ENCODE measurements around the gene BCL11A.

- TF ChIP-seq, protein P1, sequence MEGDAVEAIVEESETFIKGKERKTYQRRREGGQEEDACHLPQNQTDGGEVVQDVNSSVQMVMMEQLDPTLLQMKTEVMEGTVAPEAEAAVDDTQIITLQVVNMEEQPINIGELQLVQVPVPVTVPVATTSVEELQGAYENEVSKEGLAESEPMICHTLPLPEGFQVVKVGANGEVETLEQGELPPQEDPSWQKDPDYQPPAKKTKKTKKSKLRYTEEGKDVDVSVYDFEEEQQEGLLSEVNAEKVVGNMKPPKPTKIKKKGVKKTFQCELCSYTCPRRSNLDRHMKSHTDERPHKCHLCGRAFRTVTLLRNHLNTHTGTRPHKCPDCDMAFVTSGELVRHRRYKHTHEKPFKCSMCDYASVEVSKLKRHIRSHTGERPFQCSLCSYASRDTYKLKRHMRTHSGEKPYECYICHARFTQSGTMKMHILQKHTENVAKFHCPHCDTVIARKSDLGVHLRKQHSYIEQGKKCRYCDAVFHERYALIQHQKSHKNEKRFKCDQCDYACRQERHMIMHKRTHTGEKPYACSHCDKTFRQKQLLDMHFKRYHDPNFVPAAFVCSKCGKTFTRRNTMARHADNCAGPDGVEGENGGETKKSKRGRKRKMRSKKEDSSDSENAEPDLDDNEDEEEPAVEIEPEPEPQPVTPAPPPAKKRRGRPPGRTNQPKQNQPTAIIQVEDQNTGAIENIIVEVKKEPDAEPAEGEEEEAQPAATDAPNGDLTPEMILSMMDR (IDR thresholded peaks at IDR 0.05) = no peak
- TF ChIP-seq POLR2A (IDR thresholded peaks at IDR 0.05) = no peak
These were observed 35.6 kb upstream of the BCL11A start for GRCh38 chr2:60589104-60589503.
